Brain microvascular endothelial cell (primary cell): ENCODE measurements around the gene GPR156.

Experiments
- DNase-seq: peaks from one replicate; pipeline ENCODE4 v3.0.0-alpha.2; 2020
- H3K27ac ChIP-seq: fragments of 250-450 bp; sonication (Bioruptor Pico); 2 replicates; pipeline ENCODE4 v1.5.1; 2020; ENCODE audit warnings: mild to moderate bottlenecking, moderate library complexity
- H3K27me3 ChIP-seq: fragments of 250-450 bp; sonication (Bioruptor Pico); replicated peaks from 2 replicates; pipeline ENCODE4 v1.5.1; 2020; ENCODE audit warnings: mild to moderate bottlenecking
- H3K36me3 ChIP-seq: fragments of 250-450 bp; sonication (Bioruptor Pico); replicated peaks from 2 replicates; pipeline ENCODE4 v1.5.1; 2020; ENCODE audit warnings: mild to moderate bottlenecking
- H3K4me3 ChIP-seq: 2 replicates; pipeline ENCODE4 v1.5.1; 2011; ENCODE audit warnings: low read depth, mild to moderate bottlenecking, control low read depth, low read length, moderate library complexity
- CTCF ChIP-seq: IDR thresholded peaks from 2 replicates; pipeline ENCODE4 v1.5.1; 2011; ENCODE audit warnings: low read depth, mild to moderate bottlenecking, moderate library complexity, low read length, control low read depth, inconsistent platforms; ENCODE audit errors: missing control alignments
- in situ Hi-C: cut with HindIII; loops from 2 replicates; pipeline ENCODE4 v1.10.0; 2017; ENCODE audit warnings: low sequenced_read_pairs, low pct_ligation_motif_present

Gene GPR156

GRCh38 chr3:120129718-120130513 is 155.1 kb downstream of the GPR156 start:
- H3K36me3 ChIP-seq: no peaks in the 10 kb centered on the region
- no peak for DNase-seq

GRCh38 chr3:120129051-120129450 is 156.0 kb downstream of the GPR156 start:
- no peaks in the 10 kb centered on the region for H3K36me3 ChIP-seq
- H3K4me3 ChIP-seq: no peak overlapping the region
- TF ChIP-seq CTCF: no peak
- in situ Hi-C loops: no loop called here
- H3K27me3 ChIP-seq: no peaks in the 10 kb centered on the region
- DNase-seq: no peak
- no peak overlapping the region for H3K27ac ChIP-seq

More at GRCh38 chr3:120129718-120130513, 155.1 kb downstream of the GPR156 start:
- Histone ChIP-seq H3K27me3 (no peaks in the 10 kb centered on the region), H3K4me3 (no peak overlapping the region), H3K27ac (no peak overlapping the region)
- no peak for TF ChIP-seq CTCF
- in situ Hi-C loops: no loop called here

- in situ Hi-C loops: no loop called here
- H3K27me3 ChIP-seq: no peaks in the 10 kb centered on the region
- H3K27ac ChIP-seq: no peak overlapping the region
- DNase-seq: no peak
- TF ChIP-seq CTCF: no peak
- H3K4me3 ChIP-seq: no peak overlapping the region
- H3K36me3 ChIP-seq: no peaks in the 10 kb centered on the region
Observed at GRCh38 chr3:120125992-120126391, 159.0 kb downstream of the GPR156 start.

- H3K27me3 ChIP-seq: no peaks in the 10 kb centered on the region
- in situ Hi-C loops: no loop called here
Observed at GRCh38 chr3:120119846-120120510, 165.0 kb downstream of the GPR156 start.

More at GRCh38 chr3:120119846-120120510, 165.0 kb downstream of the GPR156 start:
- no peak overlapping the region for H3K27ac ChIP-seq
- no peak for DNase-seq
- H3K36me3 ChIP-seq: no peaks in the 10 kb centered on the region
- no peak overlapping the region for H3K4me3 ChIP-seq
- no peak for TF ChIP-seq CTCF
